Measurements from ENCODE around the gene FASTKD3.

FASTKD3 gene

GRCh38 chr5:7849681-7850394, 19.0 kb downstream of the FASTKD3 start:
- DNase-seq (ENCODE audit: low spot score) = no peak

GRCh38 chr5:7848296-7848695, 20.5 kb downstream of the FASTKD3 start:
- DNase-seq (ENCODE audit: low spot score) = no peak

GRCh38 chr5:7846327-7846726, 22.5 kb downstream of the FASTKD3 start:
- no peak for DNase-seq (ENCODE audit: low spot score)

- DNase-seq (ENCODE audit: low spot score) = no peak
Measured at GRCh38 chr5:7845557-7845956, 23.3 kb downstream of the FASTKD3 start.

- no peak for DNase-seq (ENCODE audit: low spot score)
Measured at GRCh38 chr5:7844901-7845300, 23.9 kb downstream of the FASTKD3 start.

GRCh38 chr5:7842531-7842930, 26.3 kb downstream of the FASTKD3 start:
- no peak for DNase-seq (ENCODE audit: low spot score)

- DNase-seq (ENCODE audit: low spot score) = no peak
Measured at GRCh38 chr5:7837403-7837802, 31.4 kb downstream of the FASTKD3 start.

GRCh38 chr5:7834982-7835381, 33.8 kb downstream of the FASTKD3 start:
- DNase-seq (ENCODE audit: low spot score) = no peak

GRCh38 chr5:7828269-7828668, 40.6 kb downstream of the FASTKD3 start:
- DNase-seq (ENCODE audit: low spot score) = no peak

GRCh38 chr5:7827610-7828009, 41.2 kb downstream of the FASTKD3 start:
- DNase-seq (ENCODE audit: low spot score) = no peak

- DNase-seq (ENCODE audit: low spot score) = no peak
Measured at GRCh38 chr5:7825630-7826029, 43.2 kb downstream of the FASTKD3 start.

GRCh38 chr5:7824995-7825394, 43.8 kb downstream of the FASTKD3 start:
- no peak for DNase-seq (ENCODE audit: low spot score)

GRCh38 chr5:7823594-7823993, 45.2 kb downstream of the FASTKD3 start:
- DNase-seq (ENCODE audit: low spot score) = no peak

GRCh38 chr5:7822449-7822848, 46.4 kb downstream of the FASTKD3 start:
- no peak for DNase-seq (ENCODE audit: low spot score)

- no peak for DNase-seq (ENCODE audit: low spot score)
Measured at GRCh38 chr5:7816535-7816901, 52.3 kb downstream of the FASTKD3 start.

- DNase-seq (ENCODE audit: low spot score) = peak; percentile 65
Measured at GRCh38 chr5:7815892-7816534, 52.8 kb downstream of the FASTKD3 start.

- no peak for DNase-seq (ENCODE audit: low spot score)
Measured at GRCh38 chr5:7814816-7815215, 54.0 kb downstream of the FASTKD3 start.

GRCh38 chr5:7813576-7813975, 55.3 kb downstream of the FASTKD3 start:
- no peak for DNase-seq (ENCODE audit: low spot score)

GRCh38 chr5:7813007-7813406, 55.8 kb downstream of the FASTKD3 start:
- no peak for DNase-seq (ENCODE audit: low spot score)

GRCh38 chr5:7811715-7812114, 57.1 kb downstream of the FASTKD3 start:
- no peak for DNase-seq (ENCODE audit: low spot score)
